AML-193 (cell line): ENCODE data around the gene RNASE8.

Source experiments
- DNase-seq, 2 experiments: peaks; one replicate each; lab custom pipeline; 2025; lab: John Stamatoyannopoulos, UW

Gene RNASE8

GRCh38 chr14:21092273-21093011, 34.8 kb downstream of the RNASE8 start:
- peak; percentile 39 to 46 for DNase-seq

- DNase-seq, result no peak
Observed at GRCh38 chr14:21093018-21093417, 35.4 kb downstream of the RNASE8 start.

- DNase-seq, result no peak
Observed at GRCh38 chr14:21093769-21094681, 36.4 kb downstream of the RNASE8 start.

DNA sequence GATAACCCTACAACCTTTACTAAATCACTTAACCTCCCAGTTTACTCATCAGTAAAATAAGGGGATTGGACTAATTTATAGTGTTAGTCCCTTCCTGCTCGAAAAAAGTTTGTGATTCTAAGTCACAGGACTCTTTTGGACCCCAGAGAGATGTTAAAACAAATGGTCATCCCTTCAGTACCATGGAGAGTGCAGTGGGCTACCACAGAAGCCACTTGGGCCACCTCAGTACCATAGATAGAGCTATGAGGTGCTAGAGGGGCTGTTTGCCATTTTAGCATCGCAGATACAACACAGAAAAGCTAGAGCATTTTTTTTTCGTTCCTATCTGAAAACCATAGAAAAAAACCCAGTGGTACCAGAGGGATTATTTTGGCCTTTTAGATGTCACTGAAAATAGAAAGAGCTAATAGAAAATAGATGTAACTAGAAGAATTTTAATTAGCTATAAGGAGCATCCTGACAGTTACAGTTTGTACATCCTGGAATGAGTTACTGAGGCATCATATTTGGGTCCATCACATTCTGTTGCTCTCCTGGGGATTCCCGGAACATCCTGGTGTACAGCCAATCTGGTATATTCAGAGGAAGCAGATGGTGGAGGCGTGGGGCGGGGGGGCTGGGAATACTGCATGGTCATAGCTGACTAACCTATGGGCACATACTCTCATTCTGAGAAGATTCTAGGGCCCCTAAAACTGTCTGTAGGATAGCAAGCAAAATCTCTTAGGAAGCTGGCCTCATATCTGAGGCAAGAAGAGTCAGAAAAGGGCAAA, 38.0 kb downstream of the RNASE8 start:
- no peak for DNase-seq

DNA sequence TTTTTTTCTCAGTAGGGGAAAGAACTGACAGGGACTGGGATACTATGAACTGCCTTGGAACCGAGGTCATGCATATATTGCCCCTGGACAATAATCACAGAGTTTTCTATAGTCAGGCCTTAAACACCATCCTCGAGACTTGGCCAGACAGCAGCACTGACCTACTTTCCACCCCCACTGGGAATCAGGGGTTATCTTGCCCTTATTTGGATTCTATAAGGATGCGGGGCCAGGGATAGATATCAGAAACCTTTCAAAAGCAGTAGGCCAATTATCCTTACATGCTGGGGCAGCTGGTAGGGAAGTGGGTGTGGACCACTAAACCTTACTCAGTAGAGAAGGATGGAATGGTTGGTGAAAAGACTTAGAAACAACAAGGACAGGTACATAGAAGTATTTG, 38.8 kb downstream of the RNASE8 start:
- DNase-seq, result no peak

GRCh38 chr14:21096978-21097635, 39.5 kb downstream of the RNASE8 start:
- DNase-seq, result no peak

DNA sequence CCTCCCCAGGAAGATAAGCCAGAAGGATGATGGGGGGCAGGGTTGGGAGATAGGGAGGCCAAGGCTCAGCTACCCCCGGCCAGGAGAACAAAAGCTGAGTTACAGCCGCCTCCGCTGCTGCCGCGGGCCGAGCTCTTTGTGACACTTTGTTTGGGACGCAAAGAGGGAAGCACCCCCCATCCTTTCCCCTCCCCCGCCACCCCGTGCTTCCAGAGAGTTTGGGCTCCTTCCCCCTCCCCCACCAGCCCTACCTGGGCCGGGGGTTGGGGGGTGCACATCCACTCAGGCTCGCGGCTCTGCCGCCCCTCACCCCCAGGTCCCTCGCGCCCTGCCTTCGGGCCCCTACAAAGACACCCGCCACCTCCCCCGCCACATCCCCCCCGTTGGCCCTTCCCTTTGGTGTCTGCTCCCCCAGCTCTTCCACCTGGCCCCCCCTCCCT, 40.0 kb downstream of the RNASE8 start:
- no peak for DNase-seq

GRCh38 chr14:21098076-21098891, 40.7 kb downstream of the RNASE8 start, which contains the start of gene ZNF219:
ZNF219 (minus strand) TSS chr14:21098655; CDS start chr14:21093591, 5,064 bp downstream.
- DNase-seq, result no peak

GRCh38 chr14:21098892-21099595, 41.4 kb downstream of the RNASE8 start:
- no peak for DNase-seq

GRCh38 chr14:21099596-21099985, 42.0 kb downstream of the RNASE8 start:
- DNase-seq, result no peak

- no peak for DNase-seq
Observed at GRCh38 chr14:21100931-21101330, 43.3 kb downstream of the RNASE8 start, which contains the start of gene TMEM253. TMEM253 (plus strand) TSS chr14:21101066; CDS start chr14:21101344, 278 bp downstream.

DNA sequence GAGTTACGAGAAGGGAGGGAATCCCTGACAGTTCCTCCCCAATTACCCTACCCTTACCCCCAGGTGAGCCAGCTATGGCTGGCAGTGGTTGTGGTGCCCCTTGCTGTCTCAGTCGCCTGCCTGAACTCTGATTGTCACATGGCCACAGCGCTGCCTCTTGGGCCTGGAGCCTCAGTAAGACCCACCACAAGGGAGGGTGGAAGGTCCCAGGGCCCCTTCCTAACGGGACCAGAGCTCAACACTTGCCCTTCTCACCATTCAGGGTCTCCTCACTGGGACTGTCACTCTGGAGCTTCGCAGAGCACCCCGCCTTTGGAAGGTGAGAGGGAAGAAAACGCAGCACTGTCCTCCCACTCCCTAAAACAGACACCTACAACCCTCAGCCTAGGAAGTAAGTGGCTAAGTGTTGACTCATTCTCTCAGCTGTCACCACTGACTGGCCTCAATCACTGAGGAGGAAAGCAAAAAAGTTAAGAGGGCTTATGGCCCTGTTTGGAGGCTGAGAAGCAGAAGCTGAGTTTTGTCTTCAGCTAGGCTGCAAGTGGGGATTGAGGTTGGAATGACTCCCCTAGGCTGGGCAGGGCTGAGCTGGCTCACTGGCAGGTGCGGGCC, 44.3 kb downstream of the RNASE8 start:
- DNase-seq, result no peak

DNA sequence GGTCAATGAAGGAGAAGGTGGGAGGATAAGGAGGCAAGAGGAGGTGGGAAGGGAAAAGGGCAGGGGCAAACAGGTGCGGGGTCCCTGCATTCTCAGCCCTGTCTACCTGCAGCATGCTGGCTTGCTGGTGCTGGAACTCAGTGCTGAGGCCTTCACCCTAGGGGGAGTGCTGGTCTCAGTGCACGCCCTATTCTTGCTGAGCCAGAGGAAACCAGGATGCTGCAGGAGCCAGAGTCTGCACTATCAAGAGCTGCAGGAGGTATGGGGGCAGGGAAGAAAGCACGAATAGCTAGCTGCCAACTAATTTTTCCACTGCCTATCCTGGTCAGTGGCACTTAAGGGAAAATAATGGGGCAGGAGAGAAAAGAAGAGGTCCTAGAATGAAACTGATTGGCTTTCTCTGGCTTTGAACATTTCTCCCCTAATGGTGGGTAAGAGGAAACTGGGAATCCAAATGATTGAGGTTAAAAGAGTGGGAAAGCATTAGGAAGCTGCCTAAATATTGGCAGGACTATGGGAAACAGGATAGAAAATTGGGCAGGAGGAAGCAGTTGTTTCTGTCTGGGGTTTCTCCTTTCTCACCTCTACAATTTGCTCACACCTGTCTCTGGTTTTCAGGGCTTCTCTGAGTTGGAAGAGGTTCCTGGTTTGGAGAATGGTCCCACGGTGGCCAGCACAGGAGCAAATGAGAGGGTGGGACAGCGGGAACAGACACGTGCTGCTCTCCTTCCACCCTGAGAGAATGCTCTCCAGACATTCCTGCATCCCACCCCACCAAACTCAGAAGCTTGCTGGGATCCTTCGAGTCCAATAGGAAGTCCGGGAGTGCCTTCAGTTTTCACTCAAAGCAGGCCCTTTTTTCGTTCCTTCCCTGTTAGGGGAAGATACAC, 45.1 kb downstream of the RNASE8 start:
- DNase-seq, result no peak

- no peak for DNase-seq
Observed at GRCh38 chr14:21103411-21103709, 45.7 kb downstream of the RNASE8 start.

DNA sequence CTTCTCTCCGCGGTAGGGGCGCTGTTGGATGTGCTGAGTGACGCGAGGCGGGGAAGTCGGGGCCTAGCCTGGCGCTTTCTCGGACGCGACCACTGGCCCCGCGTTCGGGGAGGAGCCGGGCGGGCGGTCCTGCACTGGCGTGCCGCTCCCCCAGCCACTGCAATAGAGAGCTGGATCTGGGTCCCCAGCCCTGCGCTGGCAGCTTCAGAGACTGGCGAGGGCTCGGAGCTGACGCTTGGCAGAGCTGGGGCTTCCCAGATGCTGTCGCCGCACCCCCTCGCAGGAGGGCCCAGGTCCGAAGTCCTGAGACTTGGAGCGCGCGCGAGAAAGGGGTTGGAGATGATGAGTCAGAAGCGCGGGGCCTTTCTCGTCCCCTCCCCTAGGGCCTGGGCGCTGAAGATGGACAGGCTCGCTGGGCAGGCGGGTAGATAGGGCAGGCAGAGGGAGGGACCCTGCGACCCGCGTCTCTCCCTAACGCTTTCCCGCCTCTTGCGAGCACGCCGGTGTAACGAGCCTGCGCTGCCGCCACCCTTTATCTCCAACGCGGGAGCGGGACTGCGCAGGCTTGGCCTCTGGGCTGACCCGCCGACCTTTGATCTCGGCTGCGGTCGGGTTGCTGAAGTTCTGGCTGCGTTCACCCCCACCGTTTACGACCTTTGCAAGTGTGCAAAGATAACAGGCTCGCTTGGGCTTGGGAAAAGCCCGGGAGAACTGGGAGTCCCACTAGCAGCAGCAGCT, 46.3 kb downstream of the RNASE8 start:
- DNase-seq, result peak; percentile 95 to 96

DNA sequence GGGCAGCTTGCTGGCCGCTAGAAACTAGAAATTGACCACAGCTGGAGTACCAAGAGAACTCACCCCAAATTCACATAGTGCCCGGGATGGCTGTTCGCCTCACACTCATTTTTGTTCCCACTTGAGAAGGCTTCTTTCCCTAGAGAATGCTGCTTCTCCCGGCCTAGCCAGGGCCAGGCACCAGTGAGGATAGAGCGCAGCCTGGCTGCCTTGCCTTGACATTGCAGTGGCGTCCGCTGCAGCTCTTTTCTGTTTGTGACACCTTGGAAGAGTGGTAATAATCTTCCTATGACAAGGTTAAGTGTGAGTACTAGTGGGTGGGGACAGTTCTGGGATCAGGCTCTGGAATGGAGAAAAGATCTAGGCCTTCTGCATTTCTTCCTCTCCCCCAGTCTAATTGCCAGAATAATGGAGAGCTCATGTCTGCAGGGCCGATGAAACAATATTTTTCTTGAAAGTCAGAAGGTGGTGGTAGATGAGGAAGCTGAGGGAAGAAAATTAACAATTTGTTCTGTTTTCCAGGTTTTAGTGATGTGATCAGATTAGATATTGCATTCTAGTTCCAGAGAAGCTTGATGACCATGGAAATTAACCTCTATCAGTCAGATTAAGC, 46.9 kb downstream of the RNASE8 start:
- DNase-seq, result peak; percentile 41 to 52

GRCh38 chr14:21105095-21105494, 47.5 kb downstream of the RNASE8 start:
- no peak for DNase-seq

GRCh38 chr14:21106176-21106497, 48.5 kb downstream of the RNASE8 start:
- DNase-seq, result peak; percentile 9 to 29
